ENCODE data around the gene IGF1R.

IGF1R gene

DNA sequence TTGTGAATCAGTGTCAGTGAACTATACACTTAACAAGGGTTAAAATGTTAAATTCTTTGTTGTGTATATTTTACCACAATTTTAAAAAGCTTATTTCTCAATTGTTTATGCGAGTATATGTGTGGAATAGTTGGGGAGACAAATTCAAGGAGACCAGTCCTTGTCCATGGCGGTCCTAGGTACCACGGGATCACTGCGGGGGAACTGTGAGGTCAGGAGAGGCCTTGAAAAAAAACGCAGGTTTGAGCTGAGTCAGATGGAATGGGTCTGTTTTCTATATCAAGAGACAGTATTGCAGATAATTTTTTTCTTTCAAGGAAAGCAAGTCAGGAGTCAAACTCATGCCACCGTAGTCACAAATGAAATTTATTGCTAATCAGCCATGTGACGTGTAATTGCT is 18.5 kb downstream of the IGF1R start:
- no peak for DNase-seq
- ATAC-seq (ENCODE audit: insufficient read depth, low read depth) = no peak
- Histone ChIP-seq H3K4me1 (ENCODE audit: insufficient read depth, low read length) (no peaks in the 10 kb centered on the region), H4K20me1 (ENCODE audit: insufficient read depth, low read length) (peaks cover 85% of the 10 kb centered on the region), H2AFZ (ENCODE audit: low read depth, low read length) (no peak overlapping the region), H3K9ac (ENCODE audit: low read depth, low read length) (no peak overlapping the region), H3K27ac (ENCODE audit: low read length) (no peak overlapping the region), H3K4me2 (ENCODE audit: insufficient read depth, low read length) (no peak overlapping the region), H3K9me3 (ENCODE audit: insufficient read depth, low read length, severe bottlenecking) (no peaks in the 10 kb centered on the region), H3K36me3 (ENCODE audit: insufficient read depth, low read length) (no peaks in the 10 kb centered on the region), H3K79me2 (ENCODE audit: insufficient read depth, low read length) (peaks cover 89% of the 10 kb centered on the region), H3K4me3 (ENCODE audit: low read depth in 1 of 2, low read length in 2 of 2) (no peak overlapping the region), H3K27me3 (ENCODE audit: insufficient read depth, low read length, poor library complexity) (no peaks in the 10 kb centered on the region)
- no peak for TF ChIP-seq CTCF (IDR thresholded peaks at IDR 0.05; ENCODE audit: borderline replicate concordance, extremely low read depth, low read length, poor library complexity, severe bottlenecking)
- TF ChIP-seq EZH2 (IDR thresholded peaks at IDR 0.05; ENCODE audit: borderline replicate concordance, low read depth, low read length, severe bottlenecking) = no peak

GRCh38 chr15:98667521-98668179 is 19.3 kb downstream of the IGF1R start:
- Histone ChIP-seq H3K9ac (ENCODE audit: low read depth, low read length) (no peak overlapping the region), H3K4me1 (ENCODE audit: insufficient read depth, low read length) (no peaks in the 10 kb centered on the region), H4K20me1 (ENCODE audit: insufficient read depth, low read length) (peaks cover 77% of the 10 kb centered on the region), H3K9me3 (ENCODE audit: insufficient read depth, low read length, severe bottlenecking) (no peaks in the 10 kb centered on the region), H3K36me3 (ENCODE audit: insufficient read depth, low read length) (no peaks in the 10 kb centered on the region), H3K4me2 (ENCODE audit: insufficient read depth, low read length) (no peak overlapping the region), H3K4me3 (ENCODE audit: low read depth in 1 of 2, low read length in 2 of 2) (no peak overlapping the region), H3K27me3 (ENCODE audit: insufficient read depth, low read length, poor library complexity) (no peaks in the 10 kb centered on the region), H3K79me2 (ENCODE audit: insufficient read depth, low read length) (peaks cover 85% of the 10 kb centered on the region), H2AFZ (ENCODE audit: low read depth, low read length) (no peak overlapping the region), H3K27ac (ENCODE audit: low read length) (no peak overlapping the region)
- ATAC-seq (ENCODE audit: insufficient read depth, low read depth) (no peak; the same call in 2 of the 3 replicates), DNase-seq (no peak)
- TF ChIP-seq EZH2 (IDR thresholded peaks at IDR 0.05; ENCODE audit: borderline replicate concordance, low read depth, low read length, severe bottlenecking) = no peak
- TF ChIP-seq CTCF (IDR thresholded peaks at IDR 0.05; ENCODE audit: borderline replicate concordance, extremely low read depth, low read length, poor library complexity, severe bottlenecking) = no peak

- H3K9me3 ChIP-seq (ENCODE audit: insufficient read depth, low read length, severe bottlenecking) = no peaks in the 10 kb centered on the region
- H3K79me2 ChIP-seq (ENCODE audit: insufficient read depth, low read length) = peaks cover 84% of the 10 kb centered on the region
- no peaks in the 10 kb centered on the region for H3K4me1 ChIP-seq (ENCODE audit: insufficient read depth, low read length)
- peaks cover 70% of the 10 kb centered on the region for H4K20me1 ChIP-seq (ENCODE audit: insufficient read depth, low read length)
- no peak overlapping the region for H3K27ac ChIP-seq (ENCODE audit: low read length)
- ATAC-seq (ENCODE audit: insufficient read depth, low read depth) (no peak), DNase-seq (no peak)
- no peaks in the 10 kb centered on the region for H3K36me3 ChIP-seq (ENCODE audit: insufficient read depth, low read length)
- H2AFZ ChIP-seq (ENCODE audit: low read depth, low read length) = no peak overlapping the region
- TF ChIP-seq EZH2 (IDR thresholded peaks at IDR 0.05; ENCODE audit: borderline replicate concordance, low read depth, low read length, severe bottlenecking) (no peak), CTCF (IDR thresholded peaks at IDR 0.05; ENCODE audit: borderline replicate concordance, extremely low read depth, low read length, poor library complexity, severe bottlenecking) (no peak)
- no peaks in the 10 kb centered on the region for H3K27me3 ChIP-seq (ENCODE audit: insufficient read depth, low read length, poor library complexity)
- no peak overlapping the region for H3K4me3 ChIP-seq (ENCODE audit: low read depth in 1 of 2, low read length in 2 of 2)
- no peak overlapping the region for H3K4me2 ChIP-seq (ENCODE audit: insufficient read depth, low read length)
- H3K9ac ChIP-seq (ENCODE audit: low read depth, low read length) = no peak overlapping the region
Measured at GRCh38 chr15:98668566-98669308, 20.4 kb downstream of the IGF1R start.

Data from DND-41 (cell line).